SIG-M5 (cell line): ENCODE results near the gene TFAP2D.

Experiments
- DNase-seq: peaks from one replicate; lab custom pipeline; 2025; lab: John Stamatoyannopoulos, UW

Gene TFAP2D

GRCh38 chr6:50819466-50819903 lies 106.2 kb downstream of the TFAP2D start:
- DNase-seq = no peak

- DNase-seq = no peak
These were observed 106.9 kb downstream of the TFAP2D start for GRCh38 chr6:50819904-50820868.

GRCh38 chr6:50820869-50821264 lies 107.5 kb downstream of the TFAP2D start:
- no peak for DNase-seq

- DNase-seq = no peak
These were observed 108.2 kb downstream of the TFAP2D start for GRCh38 chr6:50821441-50822077.

GRCh38 chr6:50822078-50822476 lies 108.8 kb downstream of the TFAP2D start:
- no peak for DNase-seq
